HG03469 (cell line): Measurements from ENCODE around the gene SIDT1.
"Not testable (repeated sequence)": the region's sequence is repeated elsewhere in the genome, so short reads cannot be mapped to it uniquely, and the experiment has no call there.

Source experiments
- ATAC-seq: cut with Tn5 transposase; IDR thresholded peaks from one replicate; pipeline ENCODE4 v1.9.1; 2021; ENCODE audit warnings: mild to moderate bottlenecking, moderate library complexity, moderate number of reproducible peaks; ENCODE audit not compliant: unreplicated experiment

Gene SIDT1

DNA sequence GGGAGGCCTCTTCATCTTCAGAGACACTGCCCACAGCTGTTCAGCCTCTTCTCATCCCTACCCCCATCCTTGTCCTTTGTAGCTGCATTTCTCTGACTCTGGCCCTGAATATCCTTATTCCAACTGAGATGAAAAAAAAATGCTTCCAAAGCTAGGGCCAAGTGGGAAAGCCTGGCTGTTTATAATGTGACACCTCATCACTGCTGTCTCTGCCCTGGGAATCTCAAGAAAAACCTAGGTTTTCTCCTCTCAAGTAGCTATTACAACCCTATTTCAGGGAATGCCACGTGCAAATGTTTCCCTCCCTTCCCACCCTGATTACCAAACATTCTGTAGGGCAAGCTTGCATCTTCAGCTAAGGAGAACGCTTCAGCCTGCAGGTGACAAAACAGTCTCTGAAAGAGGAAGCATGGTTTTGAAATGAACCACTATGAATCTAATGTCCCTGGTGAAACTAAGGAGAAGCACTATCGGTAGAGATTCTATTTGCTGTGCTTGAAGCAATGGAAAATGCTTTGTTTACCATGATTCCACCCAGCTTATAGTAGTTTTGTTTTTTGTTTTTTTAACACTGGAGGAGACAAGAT is 98.7 kb downstream of the SIDT1 start:
- no peak for ATAC-seq

DNA sequence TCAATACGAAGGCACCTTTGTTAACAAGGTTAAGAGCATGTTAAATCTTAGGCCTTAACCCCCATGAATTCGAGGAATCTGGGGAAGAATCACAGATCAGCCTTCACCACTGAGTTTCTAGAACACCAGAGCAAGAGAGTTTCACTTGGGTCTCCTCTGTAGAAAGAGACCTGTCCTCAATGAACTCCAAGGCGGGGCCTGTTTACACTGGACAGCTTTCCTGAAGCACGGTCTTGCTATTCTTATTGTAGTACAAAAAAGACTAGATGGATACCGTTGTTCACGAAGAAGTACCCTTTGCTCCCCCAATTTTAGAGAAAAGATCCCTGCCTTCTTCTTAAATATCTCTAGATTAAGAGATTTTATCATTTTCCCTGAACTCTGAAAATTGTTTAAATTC is 99.2 kb downstream of the SIDT1 start:
- ATAC-seq = no peak

DNA sequence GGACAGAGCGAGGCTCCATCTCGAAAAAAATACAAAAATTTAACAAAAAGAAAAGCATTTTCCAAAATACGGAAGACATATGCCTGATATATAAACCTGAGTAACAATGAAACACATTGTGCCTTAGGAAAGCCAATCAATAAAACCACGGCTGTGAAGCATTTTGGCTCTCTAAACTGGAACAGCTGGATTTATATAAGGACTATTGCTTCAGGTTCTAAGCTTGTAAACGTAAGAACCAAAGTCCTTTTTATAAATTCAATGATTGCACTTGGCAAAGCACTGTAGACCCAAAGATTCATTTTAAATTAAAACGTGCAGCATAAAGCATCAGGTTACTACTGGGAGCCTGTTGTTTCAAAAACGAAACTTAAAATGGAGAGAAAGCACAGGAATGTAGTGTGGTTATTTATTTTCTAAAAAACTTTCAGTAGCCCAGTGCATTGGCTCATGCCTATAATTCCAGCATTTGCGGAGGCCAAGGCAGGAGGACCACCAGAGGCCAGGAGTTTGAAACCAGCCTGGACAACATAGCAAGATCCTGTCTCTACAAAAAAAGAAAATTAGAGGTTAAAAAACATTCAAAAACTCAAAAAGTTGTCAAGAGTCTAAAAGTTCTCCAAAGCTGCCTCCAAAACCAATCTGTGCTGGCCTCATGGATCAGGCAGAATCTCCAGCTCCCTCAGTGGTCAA is 102.6 kb downstream of the SIDT1 start:
- ATAC-seq = no peak

DNA sequence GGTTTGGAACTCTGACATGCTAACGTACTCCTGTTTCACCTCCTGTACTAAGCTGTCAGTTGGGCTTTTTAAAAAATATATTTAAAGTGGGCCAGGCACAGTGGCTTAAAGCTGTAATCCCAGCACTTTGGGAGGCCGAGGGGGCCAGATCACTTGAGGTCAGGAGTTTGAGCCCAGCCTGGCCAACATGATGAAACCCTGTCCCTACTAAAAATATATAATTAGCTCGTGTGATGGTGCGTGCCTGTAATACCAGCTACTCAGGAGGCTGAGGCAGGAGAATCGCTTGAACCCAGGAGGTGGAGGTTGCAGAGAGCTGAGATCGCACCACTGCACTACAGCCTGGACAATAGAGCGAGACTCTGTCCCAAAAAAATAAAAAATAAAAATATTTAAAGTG is 103.7 kb downstream of the SIDT1 start:
- not testable (repeated sequence) for ATAC-seq

DNA sequence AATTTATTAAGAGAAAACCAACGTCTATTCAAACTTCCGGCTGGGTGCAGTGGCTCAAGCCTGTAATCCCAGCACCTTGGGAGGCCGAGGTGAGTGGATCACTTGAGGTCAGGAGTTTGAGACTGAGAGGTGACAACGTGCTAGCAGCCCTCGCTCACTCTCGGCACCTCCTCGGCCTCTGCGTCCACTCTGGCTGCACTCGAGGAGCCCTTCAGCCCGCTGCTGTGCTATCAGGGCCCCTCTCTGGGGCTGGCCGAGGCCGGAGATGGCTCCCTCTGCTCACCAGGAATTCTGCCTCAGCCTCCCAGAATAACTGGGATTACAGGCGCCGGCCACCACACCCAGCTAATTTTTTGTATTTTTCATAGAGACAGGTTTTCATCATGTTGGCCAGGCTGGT is 105.4 kb downstream of the SIDT1 start:
- ATAC-seq = no peak

DNA sequence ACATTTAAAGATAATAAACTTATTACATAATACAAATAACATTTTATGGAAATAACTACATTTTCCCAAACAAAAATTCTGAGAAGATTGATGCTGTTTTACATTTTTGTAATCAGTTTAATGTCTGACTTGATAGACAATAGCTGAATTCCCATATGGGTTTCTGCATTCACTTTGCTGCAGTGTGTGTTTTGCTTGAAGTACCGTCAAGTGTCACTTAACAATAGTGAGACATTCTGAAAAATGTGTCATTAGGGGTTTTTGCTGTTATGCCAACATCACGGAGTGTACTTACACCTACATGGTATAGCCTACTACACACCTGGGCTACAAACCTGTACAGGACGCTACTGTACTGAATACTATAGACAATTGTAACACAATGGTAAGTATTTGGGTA is 106.6 kb downstream of the SIDT1 start:
- no peak for ATAC-seq

DNA sequence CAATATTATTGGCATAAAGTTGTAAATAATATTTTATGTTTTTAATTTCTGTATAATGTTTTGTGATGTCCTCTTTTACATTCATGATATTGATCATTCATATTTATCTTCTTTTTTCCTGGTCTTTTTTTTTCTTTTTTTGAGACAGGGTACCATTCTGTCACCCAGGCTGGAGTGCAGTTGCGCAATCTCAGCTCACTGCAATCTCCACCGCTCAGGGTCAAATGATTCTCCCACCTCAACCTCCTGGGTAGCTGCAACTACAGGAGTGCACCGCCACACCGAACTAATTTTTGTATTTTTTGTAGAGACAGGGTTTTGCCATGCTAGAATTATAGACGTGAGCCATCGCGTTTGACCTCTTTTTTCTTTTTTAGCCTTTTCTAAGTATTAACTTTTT is 111.2 kb downstream of the SIDT1 start:
- no peak for ATAC-seq

DNA sequence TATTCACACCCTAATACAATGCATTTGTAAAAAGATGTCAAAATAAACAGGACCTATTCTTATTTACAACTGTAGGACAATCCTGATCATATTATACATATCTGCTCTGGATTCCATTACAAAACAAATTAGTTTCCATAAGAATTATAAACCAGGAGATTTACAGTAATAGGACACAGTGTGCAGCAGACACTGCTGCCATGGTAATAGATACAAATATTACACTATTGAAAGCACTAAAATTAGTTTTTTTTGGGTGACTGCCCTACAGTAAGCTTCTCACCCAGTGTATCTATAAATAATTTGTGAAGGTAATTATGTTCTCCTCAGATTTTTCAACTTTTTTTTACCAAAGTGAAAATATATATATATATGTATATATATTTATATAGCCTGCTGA is 116.2 kb downstream of the SIDT1 start:
- ATAC-seq = no peak

DNA sequence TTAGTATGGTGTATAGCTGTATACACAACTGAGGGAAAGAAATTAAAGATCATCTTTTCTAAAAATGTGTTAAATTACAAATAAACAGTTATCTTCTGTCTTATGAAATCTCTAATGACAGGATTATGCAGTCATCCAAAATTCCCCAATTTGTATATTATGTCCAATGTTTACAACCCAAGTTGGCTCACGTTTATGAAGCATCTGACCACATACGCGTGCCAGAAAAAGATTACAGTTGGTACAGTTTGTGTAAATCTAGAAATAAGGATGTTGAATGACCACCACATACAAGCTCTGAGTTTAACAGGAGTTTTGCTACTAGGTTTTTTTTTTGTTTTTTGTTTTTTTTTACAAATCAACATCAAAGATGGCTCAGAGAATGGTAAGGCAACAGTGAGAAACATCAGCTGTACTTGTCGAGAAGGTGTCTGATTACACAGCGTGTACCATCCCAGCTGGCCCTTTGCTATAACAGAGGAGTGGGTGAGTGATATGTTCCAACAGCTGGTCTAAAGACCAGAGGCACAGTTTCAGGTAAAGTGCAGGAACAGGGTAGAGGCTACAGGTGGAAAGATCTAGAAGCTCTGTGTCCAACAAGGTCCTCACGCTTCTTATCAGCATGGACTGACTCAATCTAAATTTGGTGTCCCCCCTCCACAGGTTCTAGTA is 117.0 kb downstream of the SIDT1 start:
- ATAC-seq = no peak

DNA sequence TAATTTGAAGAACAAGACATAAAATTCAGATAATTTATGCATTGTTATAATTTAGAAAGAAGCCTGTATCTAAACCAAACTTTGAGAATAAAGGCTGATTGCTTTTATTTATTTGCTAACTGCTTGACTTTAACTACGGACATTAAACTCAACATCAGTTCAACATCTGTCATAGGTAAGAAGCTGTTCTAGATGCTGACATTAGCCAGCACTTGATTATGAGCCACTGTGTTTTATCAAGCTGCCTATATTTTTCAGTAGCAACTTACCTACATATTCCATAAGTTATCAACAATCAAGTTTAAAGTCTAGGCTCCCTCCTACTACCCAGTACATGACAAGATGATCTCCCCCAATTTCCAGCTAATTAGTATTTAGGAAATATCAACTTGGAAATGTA is 122.0 kb downstream of the SIDT1 start:
- ATAC-seq = no peak

DNA sequence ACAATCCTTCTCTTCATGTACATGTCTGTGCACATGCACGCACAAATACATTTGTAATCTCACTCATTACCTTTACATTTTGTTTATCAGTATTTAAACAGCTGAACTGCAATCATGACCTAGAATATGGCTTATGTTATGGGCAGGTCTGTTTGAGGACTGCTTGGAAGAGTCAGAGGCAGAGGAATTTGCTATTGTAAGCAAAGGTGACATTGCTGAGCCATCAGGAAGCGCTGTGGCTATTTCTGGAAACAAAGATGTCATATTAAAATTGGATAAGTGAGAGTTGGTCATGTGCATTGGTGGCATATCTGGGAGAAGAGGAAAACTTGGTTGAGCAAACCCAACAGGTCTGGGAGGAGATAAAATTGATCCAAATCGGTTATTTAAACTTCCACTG is 122.5 kb downstream of the SIDT1 start:
- no peak for ATAC-seq

DNA sequence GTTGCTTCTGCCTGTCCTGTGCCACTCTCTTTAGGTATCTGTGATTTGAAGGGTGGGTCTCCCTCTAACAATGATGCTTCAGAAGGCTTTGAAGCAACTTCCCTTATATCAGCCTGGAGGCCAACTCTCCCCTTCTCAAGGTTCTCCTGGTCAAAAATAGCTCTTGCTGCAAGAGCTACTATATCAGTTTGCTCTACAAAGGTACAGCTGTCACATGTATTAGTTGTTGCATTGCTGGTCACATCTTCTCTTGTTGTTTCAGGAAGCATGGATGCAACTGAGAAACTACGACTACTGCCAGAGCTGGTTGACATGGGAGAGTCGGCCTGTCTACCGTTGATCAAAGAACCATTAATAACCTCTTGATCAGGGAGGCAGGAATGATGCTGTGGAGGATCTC is 125.8 kb downstream of the SIDT1 start:
- ATAC-seq = no peak

DNA sequence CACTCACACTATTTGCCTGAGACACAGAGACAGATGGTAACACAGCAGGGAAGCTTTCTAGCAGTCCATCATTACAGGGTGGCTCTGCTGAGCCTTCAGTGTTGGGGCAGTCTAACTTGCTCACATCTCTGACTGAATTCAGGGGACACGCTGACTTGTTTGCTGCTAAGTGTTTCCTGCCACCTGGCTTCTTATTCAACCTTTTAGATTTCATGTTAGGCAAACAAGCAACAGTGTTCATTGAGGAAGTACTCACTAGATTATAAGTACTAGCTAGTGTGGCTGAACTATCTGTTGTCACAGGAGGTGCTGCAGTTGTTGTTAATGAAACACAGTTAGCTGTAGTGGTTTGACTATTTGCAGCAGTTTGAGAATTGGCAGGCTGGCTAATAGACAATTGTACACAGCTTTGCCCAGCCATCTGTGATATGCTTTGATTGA is 126.8 kb downstream of the SIDT1 start:
- ATAC-seq = no peak

DNA sequence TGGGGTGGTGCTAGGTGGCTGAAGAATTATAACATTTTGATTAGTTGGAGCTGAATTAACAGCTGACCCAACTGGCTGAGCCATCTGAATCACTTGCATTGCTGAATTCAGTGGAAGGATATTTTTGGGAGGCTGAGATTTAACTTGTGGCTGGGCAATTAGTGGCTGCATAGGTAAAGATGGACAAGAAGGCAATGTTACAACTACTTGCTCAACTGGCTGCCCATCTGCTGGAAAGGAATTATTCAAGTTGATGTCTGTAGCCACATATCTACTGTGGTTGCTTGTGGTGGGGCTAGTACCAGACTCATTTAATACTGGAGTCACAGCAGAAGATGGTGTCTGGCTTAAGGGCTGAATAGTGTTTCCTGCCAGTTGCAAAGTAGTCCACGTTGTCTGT is 127.6 kb downstream of the SIDT1 start:
- ATAC-seq = no peak

DNA sequence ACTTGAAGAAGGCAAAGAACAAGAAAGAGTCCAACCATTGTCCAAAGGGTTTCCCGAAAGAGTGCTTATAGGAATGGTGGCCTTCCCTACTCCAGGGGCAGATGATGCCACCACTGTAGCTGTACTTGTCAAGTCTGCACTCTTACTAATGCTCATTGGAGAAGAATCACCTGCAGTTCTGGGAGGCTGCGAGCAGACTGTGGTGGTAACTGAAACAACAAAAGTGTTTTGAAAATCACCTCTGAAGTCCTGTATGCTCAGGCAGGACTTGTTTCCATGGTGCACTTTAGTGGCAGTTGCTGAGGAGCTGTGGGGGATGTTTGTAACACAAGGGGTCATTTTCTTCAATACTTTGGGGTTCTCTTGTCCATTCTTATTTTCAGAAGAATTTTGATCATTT is 128.1 kb downstream of the SIDT1 start:
- ATAC-seq = no peak

DNA sequence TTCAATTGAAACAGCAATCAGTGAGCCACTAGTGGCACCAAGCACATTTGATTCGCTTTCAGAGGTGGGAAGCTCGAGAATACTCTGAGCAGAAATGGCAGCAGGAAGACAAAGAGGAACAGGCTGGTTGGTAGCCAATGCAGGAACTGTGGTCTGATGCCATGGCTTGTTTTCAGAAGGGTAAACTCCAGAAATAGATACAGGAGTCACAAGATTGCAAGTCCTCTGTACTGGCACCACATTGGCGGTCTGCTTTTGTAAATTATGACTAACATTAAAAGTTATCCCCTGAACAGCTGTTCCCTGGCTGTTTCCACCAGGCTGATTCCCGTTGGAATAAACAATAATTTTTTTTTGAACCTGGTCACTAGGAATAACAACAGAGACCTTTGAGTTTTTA is 128.5 kb downstream of the SIDT1 start:
- ATAC-seq = no peak

DNA sequence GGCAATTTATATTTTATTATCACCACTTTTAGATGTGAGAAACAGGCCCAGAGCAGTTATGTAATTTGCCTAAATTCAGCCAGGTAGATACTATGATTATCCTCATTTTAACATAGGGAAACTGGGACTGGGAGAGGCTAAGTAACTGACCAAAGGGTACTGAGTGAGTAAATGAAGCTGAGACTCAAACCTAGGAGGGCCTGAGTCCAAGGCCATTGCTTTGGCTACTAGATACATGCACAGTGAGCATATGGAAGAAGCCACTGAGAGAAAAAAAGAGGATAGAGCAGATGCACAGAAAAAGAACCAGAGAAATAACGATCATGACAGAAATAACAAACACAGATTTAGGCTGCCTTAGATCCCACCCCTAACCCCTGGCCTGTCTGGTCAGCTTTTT is 130.5 kb downstream of the SIDT1 start:
- ATAC-seq = no peak

DNA sequence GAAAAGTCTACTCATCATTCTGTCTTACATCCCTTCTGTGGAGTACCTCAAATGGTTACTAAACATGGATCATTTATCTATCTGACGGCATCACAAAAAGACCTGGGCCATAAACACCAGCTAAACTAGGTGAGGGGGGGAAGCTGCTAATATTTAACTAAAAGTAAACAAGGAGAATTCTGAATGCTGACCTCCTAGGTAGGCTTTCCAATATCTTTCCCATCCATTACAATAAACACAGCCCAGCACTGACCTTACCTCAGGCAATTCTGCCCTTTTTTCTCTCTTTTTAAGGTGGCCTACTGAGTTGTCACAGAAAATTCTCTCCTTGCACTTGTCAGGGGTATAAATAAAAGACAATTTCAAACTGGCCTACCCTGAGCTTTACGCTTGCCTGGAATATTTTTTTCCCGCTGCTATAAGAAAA is 131.0 kb downstream of the SIDT1 start:
- no peak for ATAC-seq

DNA sequence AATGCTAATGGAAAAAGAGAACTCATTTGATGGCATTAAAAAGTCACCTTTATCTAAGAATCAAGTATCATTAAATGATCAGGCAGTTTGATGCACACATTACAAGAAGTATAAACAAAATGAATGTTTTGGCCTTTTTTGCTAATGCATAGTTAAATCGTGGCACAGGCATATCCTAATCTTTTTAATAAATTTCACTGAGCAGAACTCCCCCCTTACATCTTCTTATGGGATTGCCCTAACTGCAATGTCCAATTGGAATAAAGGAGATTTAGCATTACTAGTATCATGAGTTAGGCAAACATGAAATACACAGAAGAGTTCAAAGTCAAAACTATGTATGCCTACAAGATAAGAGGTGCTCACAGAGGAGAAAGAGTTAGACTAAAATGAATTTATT is 131.4 kb downstream of the SIDT1 start:
- no peak for ATAC-seq

DNA sequence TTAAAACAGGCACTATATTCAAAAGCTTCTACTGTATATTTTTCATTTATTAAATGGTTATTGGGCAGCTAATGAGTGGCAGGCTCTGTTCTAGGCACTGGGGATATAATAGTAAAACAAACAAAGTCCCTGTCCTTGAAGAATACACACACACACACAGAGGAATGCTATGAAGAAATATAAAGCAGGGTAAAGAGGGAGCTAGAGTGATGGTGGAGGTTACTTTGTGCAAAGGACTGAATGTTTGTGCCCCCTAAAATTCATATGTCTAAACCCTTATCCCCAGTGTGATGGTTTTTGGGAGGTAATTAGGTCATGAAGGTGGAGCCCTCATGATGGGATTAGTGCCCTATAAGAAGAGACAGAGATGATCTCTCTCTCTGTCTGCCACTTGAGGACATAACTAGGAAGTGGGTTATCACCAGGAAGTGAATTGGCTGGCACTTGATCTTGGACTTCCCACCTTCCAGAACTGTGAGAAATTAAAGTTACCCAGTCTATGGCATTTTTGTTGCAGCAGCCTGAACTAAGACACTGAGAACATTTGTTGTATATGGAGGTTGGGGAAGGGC is 132.3 kb downstream of the SIDT1 start:
- no peak for ATAC-seq

DNA sequence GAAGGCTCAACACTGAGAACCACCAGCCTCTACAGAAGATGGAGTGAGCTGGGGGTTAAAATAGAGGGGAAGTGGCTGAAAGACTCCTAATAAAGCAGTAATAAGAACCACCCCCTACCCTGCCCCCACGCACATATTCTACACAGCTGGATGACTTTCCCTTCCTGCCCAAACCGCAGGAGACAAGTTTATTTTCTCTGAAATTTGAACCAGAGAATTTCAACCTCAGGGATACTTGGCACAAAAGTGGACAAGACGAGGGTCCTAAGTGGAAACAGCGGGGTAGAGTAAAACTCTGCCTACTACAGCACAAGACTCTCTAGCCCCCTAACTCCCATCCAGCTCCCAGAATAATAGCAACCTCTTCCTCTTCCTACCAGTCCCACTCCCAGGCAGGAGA is 135.7 kb downstream of the SIDT1 start:
- no peak for ATAC-seq

DNA sequence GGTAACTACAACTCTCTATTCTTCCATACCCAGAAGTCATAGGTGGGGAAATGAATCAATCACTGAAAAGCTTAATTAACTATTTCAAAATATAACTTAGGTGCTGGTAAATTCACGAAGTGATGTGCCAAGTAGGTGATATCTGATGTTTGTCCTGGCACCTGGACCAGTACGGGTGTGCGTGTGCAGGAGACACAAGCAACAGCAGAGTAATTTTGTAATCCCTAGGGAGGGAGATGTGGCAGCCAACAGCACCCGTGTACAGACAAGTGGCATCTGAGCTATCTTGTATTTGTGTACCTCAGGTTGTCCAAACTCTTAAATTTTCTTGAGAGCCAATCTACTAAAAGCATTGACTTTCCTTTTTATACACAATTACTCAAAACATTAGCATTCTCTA is 141.2 kb downstream of the SIDT1 start:
- ATAC-seq = no peak
